ENCODE measurements around the gene GPR6.

DNA sequence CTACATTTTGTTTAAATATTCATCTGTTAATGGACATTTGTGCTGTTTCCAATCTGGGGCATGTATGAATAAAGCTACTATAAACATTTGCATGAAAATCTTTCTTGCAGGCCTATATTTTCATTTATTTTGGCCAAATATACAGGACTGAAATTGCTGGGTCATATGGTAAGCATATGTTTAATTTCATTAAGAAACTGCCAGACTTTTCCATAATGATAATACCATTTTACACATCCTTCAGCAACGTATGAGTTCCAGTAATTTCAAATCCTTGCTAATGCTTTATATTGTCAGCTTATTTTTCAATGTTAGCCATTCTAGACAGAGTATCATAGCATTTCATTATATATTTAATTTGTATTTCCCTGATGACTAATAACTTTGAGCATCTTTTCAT is 51.0 kb downstream of the GPR6 start:
- TF ChIP-seq POLR2A (IDR thresholded peaks at IDR 0.05; ENCODE audit: low read length) (no peak), GATA1 (IDR thresholded peaks at IDR 0.05; ENCODE audit: low read depth, low read length) (no peak)
